A549 (cell line): ENCODE measurements around the gene HMGXB3. TPM values are rescaled to one million over a fixed set of nuclear protein-coding genes. Genes with fewer than 3 reads are reported as not detected.

Experiments
- BCL3 ChIP-seq: fragments of >200 bp; sonication (Bioruptor Twin); formaldehyde crosslinking; IDR thresholded peaks from 3 replicates; pipeline ENCODE4 v1.6.1; 2016
- CBX2 ChIP-seq: fragments of 200-600 bp; sonication (generic); IDR thresholded peaks from 2 replicates; pipeline ENCODE4 v1.6.1; 2016; ENCODE audit warnings: low read depth, mild to moderate bottlenecking, borderline replicate concordance
- CBX8 ChIP-seq: fragments of 200-600 bp; sonication (generic); IDR thresholded peaks from 2 replicates; pipeline ENCODE4 v1.6.1; 2016
- CHD2 ChIP-seq: fragments of 150-350 bp; IDR thresholded peaks from 2 replicates; pipeline ENCODE4 v1.6.1; 2014; ENCODE audit warnings: low read length; ENCODE audit not compliant: partially characterized antibody
- EHF ChIP-seq: fragments of 250-450 bp; sonication (Bioruptor Pico); IDR thresholded peaks from 2 replicates; pipeline ENCODE4 v1.5.0; 2020; ENCODE audit warnings: mild to moderate bottlenecking
- ELK1 ChIP-seq: fragments of 150-350 bp; IDR thresholded peaks from 2 replicates; pipeline ENCODE4 v1.6.1; 2014; ENCODE audit warnings: low read depth, mild to moderate bottlenecking, low read length
- EP300 ChIP-seq, 2 experiments: fragments of >200 bp; sonication (Bioruptor Twin); formaldehyde crosslinking; IDR thresholded peaks; 2 replicates in 1 of 2; 3 replicates in 1 of 2; pipeline ENCODE4 v1.6.1; 2016 to 2017
- FOXS1 ChIP-seq: fragments of 250-450 bp; sonication (Bioruptor Pico); IDR thresholded peaks from 2 replicates; pipeline ENCODE4 v1.5.0; 2020; ENCODE audit warnings: mild to moderate bottlenecking, moderate library complexity
- GATA3 ChIP-seq: IDR thresholded peaks from 2 replicates; pipeline ENCODE4 v1.6.1; 2012; ENCODE audit warnings: borderline replicate concordance
- HDAC2 ChIP-seq: fragments of 200-600 bp; sonication (generic); IDR thresholded peaks from 2 replicates; pipeline ENCODE4 v1.6.1; 2016
- HES2 ChIP-seq: fragments of >200 bp; sonication (Bioruptor Twin); formaldehyde crosslinking; IDR thresholded peaks from 2 replicates; pipeline ENCODE4 v1.6.1; 2016
- HMGXB4 ChIP-seq: fragments of 250-450 bp; sonication (Bioruptor Pico); IDR thresholded peaks from 2 replicates; pipeline ENCODE4 v1.5.0; 2021; ENCODE audit warnings: mild to moderate bottlenecking, moderate library complexity, borderline replicate concordance
- HOXB5 ChIP-seq: fragments of 250-450 bp; sonication (Bioruptor Pico); IDR thresholded peaks from 2 replicates; pipeline ENCODE4 v1.5.0; 2020; ENCODE audit warnings: mild to moderate bottlenecking, moderate library complexity
- KDM1A ChIP-seq: fragments of 200-600 bp; sonication (generic); IDR thresholded peaks from 2 replicates; pipeline ENCODE4 v1.6.1; 2016; ENCODE audit warnings: low read depth, mild to moderate bottlenecking
- KDM5A ChIP-seq: fragments of 200-600 bp; sonication (generic); IDR thresholded peaks from 2 replicates; pipeline ENCODE4 v1.6.1; 2016; ENCODE audit warnings: antibody characterized with exemption, mild to moderate bottlenecking
- MAFK ChIP-seq: fragments of 450-650 bp; IDR thresholded peaks from 2 replicates; pipeline ENCODE4 v1.6.1; 2014; ENCODE audit not compliant: partially characterized antibody
- MAZ ChIP-seq: fragments of 150-350 bp; IDR thresholded peaks from 2 replicates; pipeline ENCODE4 v1.6.1; 2014; ENCODE audit warnings: antibody characterized with exemption, low read depth, low read length, borderline replicate concordance
- MYC ChIP-seq: IDR thresholded peaks from 2 replicates; pipeline ENCODE4 v1.6.1; 2012; ENCODE audit warnings: mild to moderate bottlenecking, inconsistent platforms, low read length, improper control_type of control experiment, borderline replicate concordance
- NFE2L2 ChIP-seq: fragments of 150-350 bp; conservative IDR thresholded peaks from 2 replicates; pipeline ENCODE4 v1.6.1; 2014; ENCODE audit warnings: low read length
- PBX3 ChIP-seq: IDR thresholded peaks from 2 replicates; pipeline ENCODE4 v1.6.1; 2012
- PHF8 ChIP-seq: fragments of 200-600 bp; sonication (generic); IDR thresholded peaks from 2 replicates; pipeline ENCODE4 v1.6.1; 2016; ENCODE audit warnings: low read depth, mild to moderate bottlenecking, antibody characterized with exemption, moderate library complexity, borderline replicate concordance
- POLR2A ChIP-seq: IDR thresholded peaks from 2 replicates; pipeline ENCODE4 v1.6.1; 2012; ENCODE audit warnings: mild to moderate bottlenecking, low read length
- POLR2AphosphoS2 ChIP-seq: conservative IDR thresholded peaks from 2 replicates; pipeline ENCODE4 v1.6.1; 2012; ENCODE audit warnings: low read length, improper control_type of control experiment, inconsistent platforms
- RFX5 ChIP-seq: fragments of 450-650 bp; IDR thresholded peaks from 2 replicates; pipeline ENCODE4 v1.7.1; 2014; ENCODE audit warnings: antibody characterized with exemption, mild to moderate bottlenecking, moderate library complexity
- RNF2 ChIP-seq: fragments of 200-600 bp; sonication (generic); IDR thresholded peaks from 2 replicates; pipeline ENCODE4 v1.6.1; 2016; ENCODE audit warnings: low read depth, mild to moderate bottlenecking, antibody characterized with exemption, moderate library complexity, borderline replicate concordance
- SMC3 ChIP-seq: fragments of >200 bp; sonication (Bioruptor Twin); formaldehyde crosslinking; IDR thresholded peaks from 3 replicates; pipeline ENCODE4 v1.6.1; 2018; ENCODE audit warnings: inconsistent platforms
- SREBF2 ChIP-seq: fragments of 450-650 bp; IDR thresholded peaks from 2 replicates; pipeline ENCODE4 v1.6.1; 2014; ENCODE audit warnings: mild to moderate bottlenecking, moderate library complexity
- TFCP2L1 ChIP-seq: fragments of 250-450 bp; sonication (Bioruptor Pico); IDR thresholded peaks from 2 replicates; pipeline ENCODE4 v1.5.0; 2021; ENCODE audit warnings: mild to moderate bottlenecking
- TP53 ChIP-seq: fragments of 250-450 bp; sonication (Bioruptor Pico); IDR thresholded peaks from 2 replicates; pipeline ENCODE4 v1.5.0; 2021; ENCODE audit warnings: mild to moderate bottlenecking, moderate library complexity
- USF2 ChIP-seq: fragments of 450-650 bp; IDR thresholded peaks from 2 replicates; pipeline ENCODE4 v1.6.1; 2014; ENCODE audit warnings: antibody characterized with exemption
- ZC3H11A ChIP-seq: fragments of 450-650 bp; IDR thresholded peaks from 2 replicates; pipeline ENCODE4 v1.6.1; 2014; ENCODE audit warnings: antibody characterized with exemption, mild to moderate bottlenecking
- ZFP36 ChIP-seq: fragments of 450-650 bp; IDR thresholded peaks from 2 replicates; pipeline ENCODE4 v1.6.1; 2014; ENCODE audit warnings: borderline replicate concordance; ENCODE audit not compliant: partially characterized antibody
- ZSCAN20 ChIP-seq: fragments of 250-450 bp; sonication (Bioruptor Pico); IDR thresholded peaks from 2 replicates; pipeline ENCODE4 v1.8.0; 2022; ENCODE audit warnings: mild to moderate bottlenecking, moderate library complexity
- polyA plus RNA-seq, 4 experiments: library from polyadenylated mRNA; depleted of rRNA in 3 of 4; stranded (reverse); fragments of >200 nt; fragmentation: RNase III in 1 of 4; extraction: RNeasy Plus Mini Kit Qiagen cat#74134 plus additional on column Dnase treatment in 1 of 4; gene quantifications; 2 replicates in 3 of 4; 3 replicates in 1 of 4; pipeline ENCODE4 v1.2.3, GENCODE V29; 2011 to 2017

HMGXB3 gene
- polyA plus RNA-seq, 2 of the 4 experiments (the other 2 are of a cell fraction): 20.5 to 34.1 TPM

GRCh38 chr5:149960272-149961185, 40.0 kb upstream of the HMGXB3 start, which contains the start of gene SLC26A2 (continued):
- peak; percentile 79 for TF ChIP-seq BCL3
- TF ChIP-seq KDM1A: no peak
- TF ChIP-seq CHD2: no peak
- no peak for TF ChIP-seq CBX8
- TF ChIP-seq MAZ: no peak
- TF ChIP-seq FOXS1 (CRISPR knock-in tag): no peak
- TF ChIP-seq RFX5: no peak
- TF ChIP-seq HDAC2: no peak
- peak; percentile 98 for TF ChIP-seq USF2
- no peak for TF ChIP-seq KDM5A
- TF ChIP-seq ZSCAN20 (CRISPR knock-in tag): no peak
- TF ChIP-seq ZFP36: no peak
- no peak for TF ChIP-seq TFCP2L1 (CRISPR knock-in tag)
- TF ChIP-seq HES2: no peak
- no peak for TF ChIP-seq ZC3H11A
- TF ChIP-seq SREBF2: no peak
- no peak for TF ChIP-seq CBX2
- TF ChIP-seq PHF8: peak; percentile 61
- no peak for TF ChIP-seq MAFK
- peak; percentile 98 for TF ChIP-seq PBX3
- no peak for TF ChIP-seq EHF (CRISPR knock-in tag)
- TF ChIP-seq TP53 (CRISPR knock-in tag): 0 out of 2 replicates have a peak, but pooled peaks have one; percentile 41
- peak; percentile 96 for TF ChIP-seq POLR2A
- TF ChIP-seq MYC: no peak
- no peak for TF ChIP-seq HMGXB4 (CRISPR knock-in tag)
- TF ChIP-seq SMC3: peak; percentile 19; the same call in 2 of the 3 replicates
- no peak for TF ChIP-seq HOXB5 (CRISPR knock-in tag)
- TF ChIP-seq EP300 (IDR thresholded peaks at IDR 0.05): no peak
- TF ChIP-seq POLR2AphosphoS2: no peak
- TF ChIP-seq GATA3: no peak
- no peak for TF ChIP-seq NFE2L2
- TF ChIP-seq ELK1: no peak
- no peak for TF ChIP-seq RNF2
